NOMO-1 treated with dmso at 0.1 percent for 144 hours (cell line): ENCODE results near the gene SIRPD.
A peak's percentile ranks its signal among the peaks of the same experiment; 100 is the strongest.

Experiments used
- DNase-seq: peaks from one replicate; lab custom pipeline; 2025; ENCODE audit not compliant: unreplicated experiment; lab: John Stamatoyannopoulos, UW

Gene SIRPD

GRCh38 chr20:1538655-1539054, 18.9 kb downstream of the SIRPD start:
- DNase-seq, result no peak

DNA sequence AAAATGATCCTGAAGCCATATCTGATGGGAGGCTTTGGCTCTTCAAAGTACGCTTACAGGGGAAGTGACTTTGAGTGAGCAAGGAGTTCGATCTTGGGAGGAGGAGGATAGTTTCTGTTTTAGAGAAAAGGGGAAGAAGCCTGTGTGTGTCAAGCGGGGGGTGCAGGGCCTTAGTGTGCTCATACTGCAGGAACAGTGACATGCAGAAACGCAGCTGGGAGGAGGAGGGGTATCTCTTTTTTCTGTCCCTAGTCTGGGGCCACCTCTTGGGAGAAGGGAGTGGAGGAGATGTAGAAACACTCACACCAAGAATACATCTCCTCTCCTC, 19.8 kb downstream of the SIRPD start:
- DNase-seq, result peak; percentile 98

- peak; percentile 65 for DNase-seq
Measured at GRCh38 chr20:1536893-1537730, 20.4 kb downstream of the SIRPD start.

DNA sequence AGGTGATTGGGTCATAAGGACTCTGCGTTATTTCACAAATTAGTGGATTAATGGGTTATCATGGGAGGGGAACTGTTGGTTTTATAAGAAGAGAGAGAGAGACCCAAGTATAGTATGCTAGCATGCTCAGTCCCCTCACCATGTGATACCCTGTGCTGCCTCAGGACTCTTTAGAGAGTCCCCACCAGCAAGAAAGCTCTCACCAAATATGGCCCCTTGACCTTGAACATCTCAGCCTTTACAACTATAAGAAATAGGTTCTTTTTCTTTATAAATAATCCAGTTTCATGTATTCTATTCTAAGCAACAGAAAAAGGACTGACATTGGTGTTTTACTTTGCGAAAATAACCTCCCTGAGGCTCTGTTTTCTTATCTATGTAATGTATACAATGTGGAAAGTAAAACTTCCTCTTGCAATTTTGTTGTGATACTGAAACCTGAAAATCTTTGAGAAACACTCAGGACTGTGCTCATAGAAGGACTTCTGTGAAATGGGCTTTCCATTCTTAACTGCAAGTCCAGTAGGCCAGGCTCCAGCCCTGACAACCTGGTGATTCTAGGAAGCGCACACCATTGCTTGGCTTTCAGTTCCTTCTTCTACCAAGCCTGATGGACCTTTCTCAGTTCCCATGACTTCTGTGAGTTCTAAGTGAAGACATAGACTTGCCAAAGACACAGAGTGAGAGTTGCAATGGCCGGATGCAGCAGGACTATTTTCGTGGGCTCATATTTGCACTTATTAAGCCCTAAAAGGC, 21.9 kb downstream of the SIRPD start:
- DNase-seq, result peak; percentile 72

DNA sequence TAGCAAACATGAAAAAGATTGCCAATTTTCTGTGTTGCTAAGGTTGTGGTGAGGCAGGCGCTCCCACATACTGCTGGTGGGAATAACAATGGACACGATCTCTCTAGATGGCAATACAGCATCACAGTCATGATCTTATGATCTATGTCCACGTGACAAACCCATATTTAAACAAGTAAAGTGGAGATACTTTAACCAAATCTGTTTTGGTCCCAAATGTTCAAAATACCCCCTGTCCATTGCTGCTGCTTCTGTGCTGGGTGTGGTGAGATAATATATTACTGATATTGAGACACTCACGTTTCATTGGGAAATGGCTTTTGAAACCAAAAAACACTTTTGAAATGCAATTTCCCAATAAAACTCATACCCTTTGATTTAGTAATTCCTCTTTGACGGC, 23.0 kb downstream of the SIRPD start:
- peak; percentile 24 for DNase-seq

GRCh38 chr20:1533059-1533458, 24.4 kb downstream of the SIRPD start:
- no peak for DNase-seq

DNA sequence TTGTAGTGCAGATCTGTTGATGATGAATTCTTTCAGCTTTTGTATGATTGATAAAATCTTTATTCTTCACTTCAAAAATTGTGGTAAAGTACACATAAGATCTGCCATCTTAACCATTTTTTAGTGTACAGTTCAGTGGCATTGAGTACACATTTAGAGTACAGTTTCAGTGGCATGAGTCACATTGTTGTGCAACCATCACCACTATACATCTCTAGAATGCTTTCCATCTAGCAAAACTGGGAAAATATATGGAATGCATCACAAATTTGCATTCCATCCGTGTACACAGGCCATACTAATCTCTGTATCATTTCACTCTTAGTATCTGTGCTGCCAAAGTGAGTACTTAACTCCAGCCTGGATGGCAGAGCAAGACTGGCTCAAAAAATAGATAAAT, 28.7 kb downstream of the SIRPD start:
- no peak for DNase-seq

DNA sequence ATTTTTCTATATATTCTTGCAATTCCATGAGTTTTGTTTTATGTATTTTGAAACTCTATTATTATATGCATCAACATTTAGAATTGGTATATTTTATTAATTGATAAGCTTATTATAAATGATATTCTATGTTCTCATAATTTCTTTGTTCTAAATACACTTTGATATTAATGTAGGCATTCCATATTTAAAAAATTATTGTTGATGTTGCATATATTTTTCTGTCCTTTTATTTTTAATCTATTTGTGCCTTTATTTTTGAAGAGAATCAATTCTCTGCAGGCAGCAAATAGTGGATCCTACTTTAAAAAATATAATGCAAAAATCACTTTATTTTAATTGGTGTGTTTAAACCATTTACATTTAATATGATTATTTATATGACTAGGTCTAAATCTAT, 29.6 kb downstream of the SIRPD start:
- no peak for DNase-seq

DNA sequence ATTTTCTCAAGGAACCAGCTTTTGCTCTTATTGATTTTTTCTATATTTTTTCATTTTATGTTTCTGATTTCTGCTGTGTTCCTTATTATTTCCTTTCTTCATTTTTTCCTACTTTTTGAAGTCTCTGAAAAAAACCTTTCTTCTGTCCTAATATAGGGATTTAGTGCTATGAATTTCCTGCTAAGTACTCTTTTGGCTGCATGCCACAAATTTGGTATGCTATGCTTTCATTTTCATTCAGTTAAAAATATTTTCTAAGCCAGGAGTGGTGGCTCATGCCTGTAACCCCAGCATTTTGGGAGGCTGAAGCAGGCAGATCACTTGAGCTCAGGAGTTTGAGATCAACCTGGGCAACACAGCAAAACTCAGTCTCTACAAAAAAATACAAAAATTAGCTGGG, 30.6 kb downstream of the SIRPD start:
- DNase-seq, result no peak

DNA sequence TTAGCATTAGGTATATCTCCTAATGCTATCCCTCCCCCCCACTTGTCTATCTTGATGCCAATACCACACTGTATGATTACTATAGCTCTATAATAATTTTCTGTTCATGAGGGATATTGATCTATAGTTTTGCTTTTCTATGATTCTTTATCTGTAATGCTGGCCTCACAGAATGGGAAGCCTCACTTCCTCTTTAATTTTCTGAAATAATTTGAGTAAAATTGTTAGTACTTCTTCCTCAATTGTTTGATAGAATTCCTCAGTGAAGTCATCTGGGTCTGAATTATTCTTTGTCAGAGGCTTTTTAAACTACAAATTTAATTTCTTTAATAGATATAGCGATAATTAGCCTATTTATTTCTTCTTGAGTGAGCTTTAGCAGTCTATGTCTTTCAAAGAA, 31.2 kb downstream of the SIRPD start:
- DNase-seq, result peak; percentile 15

DNA sequence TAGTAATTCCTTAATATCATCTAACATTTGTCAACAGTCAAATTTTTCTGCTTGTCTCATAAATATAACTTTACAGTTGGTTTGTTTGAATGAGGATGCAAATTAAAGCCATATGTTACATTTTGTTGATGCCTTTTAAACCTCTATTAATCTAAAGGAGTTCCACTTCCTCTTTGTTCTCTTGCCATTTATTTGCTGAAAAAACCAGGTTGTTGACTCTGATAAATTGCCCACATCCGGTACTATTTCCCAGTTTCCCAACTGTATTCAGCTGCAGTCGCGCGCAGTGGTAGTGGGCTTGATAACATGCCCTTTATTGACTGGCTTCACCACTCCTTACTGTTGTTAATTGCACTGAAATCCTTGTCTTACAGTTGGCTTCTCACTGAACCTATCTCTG, 33.5 kb downstream of the SIRPD start:
- peak; percentile 70 for DNase-seq

DNA sequence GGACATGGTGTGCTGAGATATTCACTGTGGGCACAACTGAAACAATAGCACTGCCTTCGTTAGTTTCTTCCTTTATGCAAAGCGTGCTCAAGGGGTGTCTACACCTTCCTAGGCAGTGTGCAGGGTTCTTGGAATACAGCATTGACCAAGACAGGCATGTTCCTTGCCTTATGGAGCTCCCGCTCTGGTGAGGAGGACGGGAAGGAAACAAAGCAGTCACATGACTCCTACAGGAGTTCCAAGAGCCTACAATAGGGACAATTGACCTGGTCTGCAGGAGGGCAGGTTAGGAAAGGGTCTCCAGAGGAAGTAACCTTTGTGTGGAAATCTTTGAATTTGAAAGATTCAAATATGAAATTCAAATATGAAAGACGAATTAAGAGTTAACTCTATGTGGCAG, 40.5 kb downstream of the SIRPD start:
- no peak for DNase-seq

DNA sequence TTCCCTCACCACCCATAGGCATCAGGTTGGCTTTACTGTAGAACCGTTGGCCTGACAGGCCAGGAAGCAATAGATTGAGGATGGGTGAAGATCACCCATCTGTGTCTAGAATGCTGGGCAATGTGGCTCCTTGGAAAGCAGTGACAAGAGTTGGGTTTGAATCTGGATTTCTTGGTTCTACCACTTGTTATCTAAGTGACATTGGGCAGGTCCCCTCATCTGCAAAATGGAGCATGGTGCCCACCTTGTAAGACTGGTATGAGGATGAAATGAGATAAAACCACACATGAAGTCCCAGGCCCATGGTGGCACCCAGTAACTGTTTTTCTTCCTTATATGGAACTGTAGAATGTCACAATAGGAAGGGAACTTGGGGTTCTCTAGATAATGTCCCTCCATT, 43.7 kb downstream of the SIRPD start:
- no peak for DNase-seq

- DNase-seq, result peak; percentile 29
Measured at GRCh38 chr20:1509237-1509636, 48.3 kb downstream of the SIRPD start.

- DNase-seq, result no peak
Measured at GRCh38 chr20:1508574-1508973, 48.9 kb downstream of the SIRPD start.

GRCh38 chr20:1507276-1507675, 50.2 kb downstream of the SIRPD start:
- DNase-seq, result no peak

- no peak for DNase-seq
Measured at GRCh38 chr20:1505871-1506270, 51.6 kb downstream of the SIRPD start.

GRCh38 chr20:1505361-1505760, 52.1 kb downstream of the SIRPD start:
- DNase-seq, result no peak

- DNase-seq, result peak; percentile 87
Measured at GRCh38 chr20:1503564-1504227, 53.8 kb downstream of the SIRPD start.

DNA sequence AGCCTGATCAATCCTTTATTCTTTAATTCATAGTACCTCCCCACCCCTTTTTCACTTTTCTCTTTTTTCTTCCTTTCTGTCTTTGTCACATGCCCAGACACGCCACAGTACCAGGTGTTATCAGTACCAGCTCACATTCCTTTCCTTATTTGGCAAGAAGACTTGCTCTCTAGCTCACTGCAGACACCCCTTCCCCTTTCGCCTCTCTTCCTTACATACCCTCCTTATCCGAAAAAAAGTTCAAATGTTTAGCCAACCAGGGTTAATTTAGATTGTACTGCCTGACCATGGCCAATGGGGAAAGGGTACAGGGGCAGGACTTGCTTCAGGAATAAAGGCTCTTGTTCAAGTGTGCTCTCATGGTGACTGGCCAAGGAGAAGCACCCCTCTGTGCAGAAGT, 57.0 kb downstream of the SIRPD start:
- DNase-seq, result no peak

- no peak for DNase-seq
Measured at GRCh38 chr20:1499528-1500420, 57.7 kb downstream of the SIRPD start.
